ENCODE results near the gene TBCE.

Gene TBCE

DNA sequence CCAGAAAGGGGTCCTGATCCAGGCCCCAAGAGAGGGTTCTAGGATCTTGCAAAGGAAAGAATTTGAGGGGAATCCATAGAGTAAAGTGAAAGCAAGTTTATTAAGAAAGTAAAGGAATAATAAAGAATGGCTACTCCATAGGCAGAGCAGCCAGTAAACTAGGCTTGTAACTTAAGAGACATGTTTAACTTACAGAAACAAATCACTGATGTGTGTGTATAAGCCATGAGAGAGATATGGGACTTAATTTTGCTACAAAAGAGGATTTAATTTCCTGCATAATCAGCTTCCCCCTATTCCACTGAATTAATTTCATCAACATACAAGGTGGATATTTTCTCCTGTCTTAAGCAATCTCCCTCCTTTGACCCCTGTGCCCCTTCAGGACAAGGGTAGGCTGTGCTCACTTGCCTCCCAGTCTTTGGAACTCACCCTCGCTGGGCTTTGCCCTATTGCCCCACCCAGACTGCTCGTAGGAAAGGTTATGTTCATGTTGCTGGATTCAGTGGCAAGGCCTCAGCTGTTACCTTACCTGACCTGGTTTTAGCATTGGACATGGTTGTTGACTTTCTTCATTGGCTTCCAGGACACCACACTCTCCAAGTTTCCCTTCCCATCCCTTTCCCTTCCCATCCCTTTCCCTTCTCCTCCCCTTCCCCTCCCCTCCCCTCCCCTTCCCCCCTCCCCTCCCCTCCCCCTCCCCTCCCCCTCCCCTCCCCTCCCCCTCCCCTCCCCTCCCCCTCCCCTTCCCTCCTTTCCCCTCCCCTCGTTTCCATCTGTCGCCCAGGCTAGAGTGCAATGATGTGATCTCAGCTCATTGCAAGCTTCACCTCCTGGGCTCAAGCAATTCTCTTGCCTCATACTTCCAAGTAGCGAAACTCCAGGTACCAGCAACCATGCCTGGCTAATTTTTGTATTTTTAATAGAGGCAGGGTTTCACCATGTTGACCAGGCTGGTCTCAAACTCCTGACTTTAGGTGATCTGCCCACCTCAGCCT, 44.6 kb downstream of the TBCE start:
- DNase-seq = no peak

DNA sequence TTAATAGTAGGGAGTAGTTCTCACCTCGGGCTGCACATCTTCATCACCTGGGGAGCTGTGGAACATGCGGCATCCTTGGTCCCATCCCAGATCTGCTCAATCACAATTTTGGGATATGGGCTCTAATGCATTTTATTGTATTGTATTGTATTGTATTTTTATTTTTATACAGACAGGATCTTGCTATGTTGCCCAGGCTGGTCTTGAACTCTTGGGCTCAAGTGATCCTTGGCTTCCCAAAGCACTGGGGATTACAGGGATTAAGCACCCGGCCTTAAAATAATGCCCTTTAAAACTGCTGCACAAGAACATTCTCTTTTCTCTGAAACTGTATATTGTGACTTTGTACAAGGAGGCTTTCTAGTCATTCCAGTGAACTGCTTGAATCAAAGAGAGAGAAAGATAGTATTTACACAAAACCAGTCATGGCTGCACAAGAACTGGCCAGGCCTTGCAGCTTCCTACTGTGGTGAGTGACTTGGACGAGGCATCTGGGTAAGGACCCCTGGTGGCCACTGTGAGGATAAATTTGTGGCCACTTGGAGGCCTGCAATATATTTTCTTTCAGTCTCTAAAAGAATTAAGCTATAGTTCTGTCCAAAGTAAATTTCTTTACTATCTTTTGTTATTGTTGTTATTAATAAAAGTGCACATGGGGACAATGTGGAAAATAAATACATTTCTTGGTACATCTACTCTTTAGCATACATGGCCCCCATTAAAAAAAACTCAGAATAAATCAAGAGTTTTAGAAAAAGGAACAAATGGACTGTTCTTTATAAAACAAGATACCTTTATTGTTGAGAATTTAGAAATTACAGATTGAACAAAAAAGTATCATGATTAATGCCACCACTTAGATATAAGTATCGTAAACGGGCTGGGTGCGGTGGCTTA, 48.0 kb downstream of the TBCE start:
- DNase-seq = no peak

DNA sequence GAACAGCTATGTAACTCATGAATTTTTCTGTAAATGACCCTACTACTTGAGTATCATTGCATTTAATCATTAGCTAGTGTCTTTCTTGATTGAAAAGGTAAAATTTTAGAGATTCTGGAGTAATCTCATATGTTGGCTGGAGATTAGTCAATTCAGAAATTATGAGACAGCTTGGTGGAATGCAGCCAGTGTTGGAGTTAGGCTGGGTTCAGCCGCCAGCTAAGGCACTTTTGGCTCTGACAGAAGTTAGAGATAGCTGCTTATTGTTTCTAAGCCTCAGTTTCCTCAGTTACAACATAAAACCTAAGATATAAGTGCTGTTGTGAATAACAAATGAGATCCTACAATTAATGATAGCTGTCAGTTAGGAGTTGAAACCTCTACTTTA, 49.4 kb downstream of the TBCE start:
- DNase-seq = no peak

DNA sequence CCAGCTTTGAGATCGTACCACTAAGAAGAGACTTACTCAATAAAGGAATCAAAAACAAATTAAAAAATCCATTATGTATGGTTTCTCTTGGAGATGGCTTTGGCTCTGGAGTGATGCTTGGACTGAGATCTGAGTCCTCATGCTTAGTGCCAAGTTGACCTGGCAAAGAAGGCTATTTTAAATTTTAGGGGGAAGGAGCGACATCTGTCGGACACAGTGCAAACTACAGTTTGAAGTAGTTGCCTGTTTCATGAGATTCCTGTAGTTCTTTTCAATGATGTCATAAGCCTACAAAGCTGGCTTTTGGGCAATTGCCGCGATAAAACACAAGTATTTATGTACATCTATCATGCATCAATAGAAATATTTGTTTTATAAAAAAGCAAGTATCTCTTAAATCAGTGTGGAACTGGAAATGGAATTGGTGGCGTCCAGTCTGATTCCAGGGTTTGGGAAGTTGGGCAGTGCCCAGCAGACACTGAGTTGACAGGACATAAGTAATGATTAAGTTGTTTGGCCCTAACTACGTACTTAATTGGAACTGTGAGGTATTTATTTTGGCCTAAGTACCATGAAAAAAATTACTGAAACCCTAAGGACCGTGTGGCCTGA, 50.0 kb downstream of the TBCE start:
- no peak for DNase-seq

DNA sequence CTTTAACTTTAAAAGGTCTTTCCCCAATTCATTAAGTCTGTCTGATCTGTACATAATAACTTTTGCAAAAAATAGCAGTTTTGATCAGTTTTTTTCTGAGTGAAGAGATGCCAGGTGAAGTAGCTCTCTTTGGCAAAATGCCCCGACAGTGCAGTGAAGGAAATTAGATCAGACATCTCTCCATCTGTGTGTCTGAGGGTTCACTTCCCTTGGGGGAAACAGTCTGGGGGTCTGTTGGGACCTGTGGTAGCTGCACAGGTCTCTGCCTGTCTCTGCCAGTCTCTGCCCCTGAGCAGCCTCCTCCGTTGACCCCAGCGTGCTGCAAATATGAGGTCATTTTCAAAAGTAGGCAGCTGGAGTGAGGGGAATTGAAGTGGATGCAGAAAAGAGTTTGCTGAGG, 54.5 kb downstream of the TBCE start:
- DNase-seq = no peak

DNA sequence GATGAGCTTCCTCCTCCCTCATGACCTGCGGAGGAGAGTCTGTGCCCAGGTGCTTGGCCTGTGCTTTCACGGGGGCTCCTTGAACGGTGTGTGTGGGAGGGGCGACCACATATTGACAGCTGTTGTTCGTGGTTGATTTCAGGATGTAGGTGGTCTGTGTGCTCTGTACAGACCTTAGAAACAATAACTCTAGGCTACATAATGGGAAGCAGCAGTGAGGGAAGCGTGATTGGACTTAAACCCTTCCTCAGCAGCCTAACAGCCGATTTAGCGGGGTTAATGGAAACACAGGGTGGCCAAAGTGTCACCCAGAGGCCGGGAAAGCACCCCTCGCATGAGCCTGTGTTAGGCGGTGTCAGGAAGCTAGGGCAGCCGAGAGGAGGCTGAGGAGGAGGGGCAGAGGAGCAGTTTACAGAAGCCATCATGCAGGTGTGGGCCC, 56.0 kb downstream of the TBCE start:
- no peak for DNase-seq

DNA sequence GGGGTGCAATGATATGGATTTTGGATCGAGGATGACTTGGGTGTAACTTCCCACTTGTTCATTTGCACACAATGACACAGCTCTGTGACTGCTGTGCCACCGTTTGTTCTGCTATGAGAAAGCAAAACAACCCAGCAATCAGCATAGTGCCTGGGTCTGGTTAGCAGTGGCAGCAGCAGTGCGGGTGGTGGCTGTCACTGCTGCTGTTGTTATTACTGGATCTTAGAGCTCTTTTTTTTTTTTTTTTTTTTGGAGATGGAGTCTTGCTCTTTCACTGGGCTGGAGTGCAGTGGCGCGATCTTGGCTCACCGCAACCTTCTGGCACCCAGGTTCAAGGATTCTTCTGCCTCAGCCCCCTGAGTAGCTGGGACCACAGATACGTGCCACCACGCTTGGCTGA, 56.9 kb downstream of the TBCE start:
- DNase-seq = no peak

DNA sequence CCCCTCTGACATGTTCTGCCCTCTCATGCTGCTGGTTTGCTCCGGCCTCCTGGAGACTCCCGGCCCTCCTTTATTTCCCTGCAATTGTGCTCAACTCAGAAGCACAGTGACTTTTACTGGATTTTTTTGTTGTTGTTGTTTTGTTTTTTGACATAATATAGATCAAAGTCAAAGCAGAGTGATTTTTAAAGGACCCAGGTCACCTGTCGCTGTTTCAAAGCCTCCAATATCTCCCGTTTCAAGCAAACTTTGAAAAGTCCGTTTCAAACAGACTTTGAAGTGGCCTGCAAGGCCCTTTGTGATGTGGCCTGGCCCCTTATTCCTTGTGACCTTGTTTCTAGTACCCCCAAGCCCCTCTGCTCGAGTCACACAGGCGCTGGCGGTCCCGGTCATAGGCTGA, 58.1 kb downstream of the TBCE start:
- DNase-seq = no peak

DNA sequence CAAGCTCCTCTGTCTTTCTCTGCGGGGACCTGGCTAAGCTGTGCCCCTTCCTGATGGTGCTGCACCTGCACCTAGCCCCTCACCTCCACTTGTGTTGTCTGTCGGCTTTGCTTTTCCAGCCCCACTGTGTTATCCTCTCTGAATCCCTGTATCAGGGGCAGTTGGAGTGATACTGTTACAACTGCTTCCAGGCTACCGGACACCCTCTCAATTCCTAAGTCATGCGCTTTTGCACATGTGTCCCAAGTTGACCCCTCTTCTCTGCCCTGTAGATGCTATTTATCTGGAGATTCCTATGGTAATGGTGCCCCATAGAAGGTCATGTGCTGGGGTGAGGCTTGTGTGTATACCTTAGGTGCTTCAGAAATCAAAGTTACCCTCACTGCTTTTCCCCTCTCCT, 58.9 kb downstream of the TBCE start:
- DNase-seq = no peak

DNA sequence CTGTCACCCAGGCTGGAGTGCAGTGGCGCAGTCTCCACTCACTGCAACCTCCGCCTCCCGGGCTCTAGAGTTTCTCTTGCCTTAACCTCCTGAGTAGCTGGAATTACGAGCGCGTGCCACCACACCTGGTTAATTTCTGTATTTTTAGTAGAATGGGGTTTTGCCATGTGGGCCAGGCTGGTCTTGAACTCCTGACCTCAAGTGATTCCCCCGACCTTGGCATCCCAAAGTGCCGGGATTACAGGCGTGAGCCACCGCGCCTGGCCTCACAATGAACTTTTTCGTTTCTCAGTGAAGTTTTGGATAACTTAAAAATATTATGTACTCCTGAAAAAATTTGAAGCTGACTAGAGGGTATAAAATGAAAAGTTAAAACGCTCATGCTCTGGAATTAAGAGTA, 59.5 kb downstream of the TBCE start:
- DNase-seq = no peak

DNA sequence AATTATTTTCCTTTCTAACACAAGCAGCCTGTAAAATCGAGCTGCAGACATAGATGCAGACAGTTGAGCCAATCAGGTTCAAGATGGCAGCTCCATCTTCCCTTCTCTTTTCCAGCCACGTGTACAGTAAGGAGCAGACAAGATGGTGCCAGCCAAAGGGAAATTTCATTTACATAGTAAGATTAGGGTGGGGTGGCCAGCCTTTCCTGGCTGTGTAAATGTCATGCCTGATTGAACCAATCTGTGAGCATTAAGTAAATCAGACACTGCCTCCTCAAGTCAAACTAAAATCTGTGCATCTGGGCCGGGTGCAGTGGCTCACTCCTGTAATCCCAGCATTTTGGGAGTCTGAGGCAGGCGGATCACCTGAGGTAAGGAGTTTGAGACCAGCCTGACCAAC, 60.2 kb downstream of the TBCE start:
- no peak for DNase-seq

DNA sequence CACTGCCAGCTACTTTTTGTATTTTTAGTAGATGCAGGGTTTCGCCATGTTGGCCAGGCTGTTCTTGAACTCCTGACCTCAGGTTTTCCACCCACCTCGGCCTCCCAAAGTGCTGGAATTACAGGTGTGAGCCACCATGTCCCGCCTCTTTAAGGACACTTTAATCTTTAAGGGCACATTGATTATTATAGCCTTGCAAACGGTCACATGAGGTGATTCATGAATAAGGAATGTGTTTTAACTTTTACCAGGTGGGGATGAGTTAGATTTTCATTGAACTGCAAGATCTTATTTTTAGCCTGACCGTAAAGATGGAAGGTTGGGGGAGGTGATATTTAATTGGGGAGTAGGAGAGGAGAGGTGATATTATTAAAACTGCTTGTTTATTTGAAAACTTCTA, 61.9 kb downstream of the TBCE start:
- DNase-seq = no peak

DNA sequence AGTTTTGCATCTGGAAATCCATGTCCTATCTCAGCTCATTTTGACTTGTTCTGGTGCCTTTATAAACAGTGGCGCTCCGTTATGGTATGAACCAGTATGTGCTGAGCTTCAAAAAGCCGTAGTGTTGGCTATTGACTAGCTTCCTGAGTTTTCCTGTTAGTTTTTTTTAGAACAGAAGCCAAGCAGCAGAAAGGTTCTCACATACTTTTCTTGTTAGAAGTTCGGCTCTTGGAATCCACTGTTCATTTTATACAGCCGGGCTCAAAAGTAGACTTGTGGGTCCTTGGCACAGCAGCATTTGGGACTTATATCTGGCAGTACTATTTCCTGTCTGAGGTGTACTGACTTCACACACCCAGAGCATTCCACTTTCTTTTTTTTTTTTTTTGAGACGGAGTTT, 63.8 kb downstream of the TBCE start:
- DNase-seq = no peak

DNA sequence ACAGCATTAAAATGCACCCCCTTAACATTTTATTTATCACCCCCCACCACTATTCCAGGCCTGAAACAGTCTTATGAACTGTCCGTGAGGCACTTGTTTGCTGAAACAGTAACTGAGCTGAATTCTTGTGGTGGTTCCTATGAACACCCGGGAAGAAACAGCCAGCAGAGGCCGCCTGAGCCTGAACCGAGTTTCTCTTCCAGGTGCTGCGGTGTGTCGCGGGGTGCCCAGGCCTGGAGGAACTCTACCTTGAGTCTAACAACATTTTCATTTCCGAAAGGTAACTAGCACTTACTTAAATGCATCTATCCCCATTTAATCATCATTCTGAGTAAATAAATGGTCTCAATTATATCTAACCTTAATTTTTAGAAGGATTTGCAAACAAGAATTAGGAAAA, 66.8 kb downstream of the TBCE start:
- no peak for DNase-seq

DNA sequence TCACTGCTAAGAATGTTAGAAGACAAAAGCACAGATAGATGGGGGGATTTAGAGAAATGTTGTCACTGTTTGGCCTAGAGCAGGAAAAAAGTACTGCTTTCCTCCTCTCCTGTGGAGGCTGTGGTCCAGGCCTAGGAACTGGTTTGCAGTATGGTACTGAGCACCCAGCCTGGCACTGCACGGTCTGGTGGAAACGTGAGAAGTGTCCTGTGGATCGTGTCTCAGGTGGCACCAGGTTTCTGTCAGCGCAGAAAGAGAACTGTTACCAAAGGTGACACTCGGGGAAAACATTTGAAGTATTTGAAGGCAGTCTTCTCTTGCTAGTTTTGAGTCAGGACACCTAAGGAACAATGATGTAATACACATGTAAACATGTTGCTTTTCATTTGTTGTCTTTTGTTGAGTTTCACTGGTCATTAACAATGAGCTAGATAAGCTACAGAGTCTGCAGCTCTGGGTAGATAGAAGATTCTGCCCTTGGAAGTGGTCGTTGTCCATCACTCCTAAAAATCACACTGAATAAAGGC, 74.0 kb downstream of the TBCE start:
- DNase-seq = no peak

DNA sequence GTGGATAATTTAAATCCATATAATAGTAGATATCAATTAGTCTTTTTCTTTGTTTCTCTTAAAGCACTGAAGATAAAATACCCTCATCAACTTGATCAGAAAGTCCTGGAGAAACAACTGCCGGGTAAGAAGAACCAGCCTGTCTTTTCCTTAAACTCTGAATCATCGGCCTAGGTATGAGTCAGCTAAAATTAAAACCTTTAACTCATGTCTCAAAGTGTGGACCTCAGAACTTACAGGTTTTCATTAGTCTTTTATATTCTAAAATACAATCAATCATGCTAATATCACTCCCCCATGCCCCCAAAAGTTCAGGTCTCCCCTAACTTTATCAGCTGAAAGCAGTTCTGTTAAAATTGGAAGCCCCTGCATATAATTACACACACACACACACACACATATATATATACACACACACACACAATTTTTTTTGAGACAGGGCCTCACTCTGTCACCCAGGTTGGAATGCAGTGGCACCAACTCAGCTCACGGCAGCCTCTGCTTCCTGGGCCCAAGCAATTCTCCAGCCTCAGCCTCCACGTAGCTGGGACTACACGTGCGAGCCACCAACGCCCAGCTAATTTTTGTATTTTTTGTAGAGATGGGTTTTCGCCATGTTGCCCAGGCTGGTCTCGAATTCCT, 75.7 kb downstream of the TBCE start:
- DNase-seq = no peak

DNA sequence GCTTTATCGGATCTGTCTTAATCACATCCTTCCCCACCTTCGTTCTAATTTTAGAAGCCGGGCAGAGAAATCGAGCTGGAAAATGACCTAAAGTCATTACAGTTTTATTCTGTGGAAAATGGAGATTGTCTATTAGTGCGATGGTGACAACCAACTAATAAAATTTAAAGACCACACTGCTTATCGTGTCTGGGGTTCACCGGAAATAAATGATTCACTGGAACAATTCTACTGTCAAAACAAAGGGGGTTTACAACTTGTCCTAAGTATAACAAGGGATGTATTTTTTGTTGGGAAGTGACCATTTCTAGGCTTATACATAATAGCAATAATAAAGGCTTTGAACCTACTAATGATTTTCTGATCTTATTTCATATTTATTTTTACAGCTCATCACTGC, 81.4 kb downstream of the TBCE start:
- no peak for DNase-seq

DNA sequence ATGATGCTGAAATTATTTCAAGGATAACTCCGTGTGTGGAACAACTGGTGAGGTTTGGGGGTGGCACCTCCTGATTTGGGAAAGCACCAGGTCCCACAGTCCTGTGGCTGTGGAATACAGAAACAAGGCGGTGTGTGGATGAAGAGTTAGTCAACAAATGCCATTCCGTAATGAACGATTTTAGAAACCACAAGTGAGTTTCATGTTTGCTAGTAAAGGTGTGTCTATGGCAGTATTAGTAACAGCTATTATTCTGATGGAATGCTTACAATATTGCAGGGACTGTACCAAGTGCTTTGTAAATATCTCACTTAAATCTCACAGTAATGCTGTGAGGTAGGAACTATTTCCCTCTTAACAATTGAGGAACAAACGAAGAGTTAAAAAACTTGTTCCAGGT, 83.2 kb downstream of the TBCE start:
- DNase-seq = no peak

DNA sequence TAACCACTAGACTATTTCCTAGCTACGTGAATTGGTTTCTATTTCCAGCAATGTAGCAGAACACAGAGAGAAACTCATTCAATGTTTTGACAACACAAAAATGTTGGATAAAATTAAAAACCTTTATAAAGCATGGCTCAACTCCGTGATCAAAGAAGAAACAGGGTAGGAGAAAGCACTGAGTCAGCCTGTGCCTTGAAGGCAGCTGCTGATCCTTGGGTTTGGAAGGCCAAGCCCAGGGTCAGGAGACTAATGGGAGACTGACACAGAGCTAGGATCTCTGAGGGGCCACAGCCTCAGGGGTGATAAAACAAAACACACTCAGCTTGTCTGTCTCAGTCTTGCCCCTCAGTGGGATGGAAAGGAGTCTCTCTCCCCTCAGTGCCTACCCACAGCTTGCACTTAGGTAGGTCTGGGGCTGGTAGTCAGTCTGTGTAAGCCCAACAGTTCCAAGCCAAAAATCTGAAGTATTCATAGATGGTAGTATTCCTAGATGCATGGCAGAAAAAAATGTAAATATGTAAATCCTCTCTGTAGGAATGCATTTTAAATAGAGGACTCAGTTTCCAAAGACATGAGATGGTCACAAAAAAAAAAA, 83.8 kb downstream of the TBCE start:
- DNase-seq = no peak

DNA sequence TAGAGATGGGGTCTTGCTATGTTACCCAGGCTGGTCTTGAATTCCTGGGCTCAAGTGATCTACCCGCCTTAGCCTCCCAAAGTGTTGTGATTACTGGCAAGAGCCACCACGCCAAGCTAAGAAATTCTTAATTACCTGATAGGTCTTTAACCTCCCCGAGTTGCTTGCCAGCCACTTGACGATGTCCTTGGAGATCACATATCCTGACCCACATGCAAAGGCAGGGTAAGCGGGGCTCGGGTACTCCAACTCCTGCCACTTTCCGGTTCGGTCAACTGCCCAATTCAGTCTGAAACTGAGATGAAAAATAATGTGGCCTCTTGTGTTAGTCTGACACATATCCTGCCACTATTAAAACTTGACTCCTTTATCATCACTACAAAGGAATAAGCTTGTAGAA, 86.8 kb downstream of the TBCE start:
- no peak for DNase-seq

DNA sequence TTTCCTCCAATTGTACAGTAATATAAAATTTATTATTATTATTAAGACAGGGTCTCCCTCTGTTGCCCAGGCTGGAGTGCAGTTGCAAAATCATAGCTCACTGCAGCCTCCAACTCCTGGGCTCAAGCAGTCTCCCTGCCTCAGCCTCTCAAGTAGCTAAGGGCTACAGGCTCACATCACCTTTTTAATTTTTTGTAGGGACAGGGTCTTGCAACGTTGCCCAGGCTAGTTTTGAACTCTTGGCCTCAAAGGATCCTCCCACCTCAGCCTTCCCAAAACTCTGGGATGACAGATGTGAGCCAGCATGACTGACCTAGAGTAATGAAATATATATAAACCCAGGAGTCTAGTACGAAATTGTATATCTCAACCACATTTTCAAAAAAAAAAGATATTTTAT, 87.9 kb downstream of the TBCE start:
- DNase-seq = no peak

DNA sequence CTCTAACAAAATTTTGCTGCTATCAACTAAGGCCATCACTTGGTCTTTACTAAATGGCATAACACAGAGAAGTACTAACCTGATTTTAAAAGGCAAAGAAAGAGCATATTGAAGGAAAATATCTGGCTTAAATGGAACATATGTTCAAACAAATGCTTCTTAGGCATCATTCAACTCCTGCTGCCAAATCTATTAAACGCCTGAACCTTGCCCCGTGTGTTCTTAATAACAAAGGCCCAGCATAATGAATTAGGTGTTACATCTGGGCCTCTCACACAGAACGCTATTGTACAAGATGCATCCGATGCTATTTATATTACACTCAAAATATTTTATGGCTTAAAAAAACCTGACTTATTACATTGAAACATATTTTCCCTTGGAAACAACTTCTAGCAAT, 88.6 kb downstream of the TBCE start:
- no peak for DNase-seq

Measured in NCI-H187 treated with DMSO at 0.1 percent for 48 hours (cell line).